HG03520 (cell line): ENCODE results near the gene ROS1.

Source experiments
- ATAC-seq: cut with Tn5 transposase; IDR thresholded peaks from one replicate; pipeline ENCODE4 v1.9.1; 2021; ENCODE audit warnings: mild to moderate bottlenecking, moderate library complexity; ENCODE audit not compliant: unreplicated experiment

ROS1 gene

GRCh38 chr6:117311726-117312125 lies 114.0 kb downstream of the ROS1 start:
- no peak for ATAC-seq

- no peak for ATAC-seq
Measured at GRCh38 chr6:117311310-117311709, 114.4 kb downstream of the ROS1 start.

GRCh38 chr6:117309611-117310010 lies 116.1 kb downstream of the ROS1 start:
- no peak for ATAC-seq

GRCh38 chr6:117309069-117309468 lies 116.7 kb downstream of the ROS1 start:
- no peak for ATAC-seq

- ATAC-seq: no peak
Measured at GRCh38 chr6:117307655-117308054, 118.1 kb downstream of the ROS1 start.

GRCh38 chr6:117306227-117306790 lies 119.4 kb downstream of the ROS1 start:
- ATAC-seq: no peak

GRCh38 chr6:117304446-117304845 lies 121.3 kb downstream of the ROS1 start:
- ATAC-seq: no peak

- ATAC-seq: no peak
Measured at GRCh38 chr6:117303323-117303722, 122.4 kb downstream of the ROS1 start.

GRCh38 chr6:117298941-117299340 lies 126.8 kb downstream of the ROS1 start:
- no peak for ATAC-seq

GRCh38 chr6:117290173-117290846 lies 135.4 kb downstream of the ROS1 start:
- ATAC-seq: no peak

- ATAC-seq: no peak
Measured at GRCh38 chr6:117288083-117288715, 137.5 kb downstream of the ROS1 start.

GRCh38 chr6:117280922-117281321 lies 144.8 kb downstream of the ROS1 start:
- ATAC-seq: no peak

GRCh38 chr6:117276778-117277316 lies 148.9 kb downstream of the ROS1 start:
- no peak for ATAC-seq

- ATAC-seq: no peak
Measured at GRCh38 chr6:117275711-117276110, 150.0 kb downstream of the ROS1 start.

GRCh38 chr6:117275205-117275604 lies 150.5 kb downstream of the ROS1 start:
- no peak for ATAC-seq

- ATAC-seq: no peak
Measured at GRCh38 chr6:117272891-117273290, 152.9 kb downstream of the ROS1 start.

GRCh38 chr6:117272032-117272866 lies 153.5 kb downstream of the ROS1 start:
- ATAC-seq: no peak

GRCh38 chr6:117270843-117271507 lies 154.8 kb downstream of the ROS1 start:
- ATAC-seq: no peak

- no peak for ATAC-seq
Measured at GRCh38 chr6:117270055-117270842, 155.5 kb downstream of the ROS1 start.

GRCh38 chr6:117269638-117270054 lies 156.1 kb downstream of the ROS1 start:
- no peak for ATAC-seq
